Measurements from ENCODE around the gene CAP2. TPM values are rescaled to one million over a fixed set of nuclear protein-coding genes. Genes with fewer than 3 reads are reported as not detected.
A peak's percentile ranks its signal among the peaks of the same experiment; 100 is the strongest.
"Not testable (repeated sequence)": the region's sequence is repeated elsewhere in the genome, so short reads cannot be mapped to it uniquely, and the experiment has no call there.

Gene CAP2
- total and polyA plus RNA-seq, 11 donors = 61.3 to 187 (median 126) TPM

- Histone ChIP-seq H3K36me3 (peaks cover 0 to 27% (median 0%) of the 10 kb centered on the region in 9 donors), H3K4me3 (no peak overlapping the region), H3K27me3 (no peaks in the 10 kb centered on the region), H3K27ac (peak overlapping the region in 1 of 12 donors; percentile 24), H3K9me3 (peaks cover 0 to 4% (median 0%) of the 10 kb centered on the region in 12 donors), H3K4me1 (peaks cover 0 to 7% (median 0%) of the 10 kb centered on the region in 12 donors)
- DNase-seq (no peak), ATAC-seq (no peak)
- WGBS, 4 donors = 19 to 30% (median 25%) methylated on average over 1 of the region's 1 CpG
- no peak for TF ChIP-seq POLR2A (IDR thresholded peaks at IDR 0.05)
- TF ChIP-seq, protein P1, sequence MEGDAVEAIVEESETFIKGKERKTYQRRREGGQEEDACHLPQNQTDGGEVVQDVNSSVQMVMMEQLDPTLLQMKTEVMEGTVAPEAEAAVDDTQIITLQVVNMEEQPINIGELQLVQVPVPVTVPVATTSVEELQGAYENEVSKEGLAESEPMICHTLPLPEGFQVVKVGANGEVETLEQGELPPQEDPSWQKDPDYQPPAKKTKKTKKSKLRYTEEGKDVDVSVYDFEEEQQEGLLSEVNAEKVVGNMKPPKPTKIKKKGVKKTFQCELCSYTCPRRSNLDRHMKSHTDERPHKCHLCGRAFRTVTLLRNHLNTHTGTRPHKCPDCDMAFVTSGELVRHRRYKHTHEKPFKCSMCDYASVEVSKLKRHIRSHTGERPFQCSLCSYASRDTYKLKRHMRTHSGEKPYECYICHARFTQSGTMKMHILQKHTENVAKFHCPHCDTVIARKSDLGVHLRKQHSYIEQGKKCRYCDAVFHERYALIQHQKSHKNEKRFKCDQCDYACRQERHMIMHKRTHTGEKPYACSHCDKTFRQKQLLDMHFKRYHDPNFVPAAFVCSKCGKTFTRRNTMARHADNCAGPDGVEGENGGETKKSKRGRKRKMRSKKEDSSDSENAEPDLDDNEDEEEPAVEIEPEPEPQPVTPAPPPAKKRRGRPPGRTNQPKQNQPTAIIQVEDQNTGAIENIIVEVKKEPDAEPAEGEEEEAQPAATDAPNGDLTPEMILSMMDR (IDR thresholded peaks at IDR 0.05) = no peak
- intact Hi-C loops (cut with DNase I) = no loop called here
Observed at GRCh38 chr6:17527076-17527475, 133.7 kb downstream of the CAP2 start.

DNA sequence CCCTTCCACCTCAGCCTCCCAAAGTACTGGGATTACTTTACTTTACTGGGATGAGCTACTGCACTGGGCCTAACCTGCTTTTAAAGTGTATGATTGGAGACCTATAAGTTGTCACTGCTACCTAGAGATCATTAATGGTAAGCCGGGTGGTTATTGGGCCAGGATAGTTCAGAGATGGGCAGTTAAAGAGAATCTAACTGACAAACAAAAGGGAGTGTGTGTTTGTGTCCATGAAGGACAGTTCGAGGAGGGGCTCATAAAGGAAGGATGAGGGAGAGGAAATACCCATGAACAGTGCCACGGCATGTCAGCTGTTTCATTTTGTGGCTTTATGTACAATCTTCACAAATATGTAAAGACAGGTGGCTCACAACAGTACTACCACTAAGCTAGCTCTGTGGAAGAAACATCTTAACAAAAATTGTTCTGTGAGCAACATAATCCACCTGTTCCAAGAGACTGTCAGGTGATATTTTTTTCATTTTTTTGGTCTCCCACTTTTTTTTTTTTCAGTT is 137.0 kb downstream of the CAP2 start:
- Histone ChIP-seq H3K9me3 (no peaks in the 10 kb centered on the region), H3K27ac (no peak overlapping the region), H3K4me1 (peaks cover 0 to 7% (median 0%) of the 10 kb centered on the region in 12 donors), H3K4me3 (no peak overlapping the region), H3K36me3 (peaks cover 0 to 42% (median 4%) of the 10 kb centered on the region in 9 donors), H3K27me3 (no peaks in the 10 kb centered on the region)
- DNase-seq (no peak), ATAC-seq (no peak)
- intact Hi-C loops (cut with DNase I) = no loop called here
- WGBS, 4 donors = 62 to 83% (median 74%) methylated on average over 3 of the region's 3 CpGs
- TF ChIP-seq, protein P1 (IDR thresholded peaks at IDR 0.05) = no peak
- no peak for TF ChIP-seq POLR2A (IDR thresholded peaks at IDR 0.05)

- 78 to 92% (median 82%) methylated on average over 2 of the region's 2 CpGs for whole genome bisulfite sequencing, 4 donors
- no peak for ATAC-seq
Observed at GRCh38 chr6:17536586-17536985, 143.2 kb downstream of the CAP2 start.

GRCh38 chr6:17542243-17542642 is 148.8 kb downstream of the CAP2 start:
- Histone ChIP-seq H3K36me3 (peaks cover 0 to 65% (median 23%) of the 10 kb centered on the region in 9 donors), H3K27me3 (no peaks in the 10 kb centered on the region), H3K4me1 (no peaks in the 10 kb centered on the region), H3K4me3 (no peak overlapping the region), H3K9me3 (no peaks in the 10 kb centered on the region), H3K27ac (no peak overlapping the region)
- TF ChIP-seq, protein P1 (IDR thresholded peaks at IDR 0.05) = no peak
- TF ChIP-seq POLR2A (IDR thresholded peaks at IDR 0.05) = no peak
- DNase-seq = no peak
- ATAC-seq = no peak
- intact Hi-C loops (cut with DNase I) = no loop called here
- WGBS, 4 donors = 82 to 90% (median 89%) methylated on average over 3 of the region's 3 CpGs

More at GRCh38 chr6:17536586-17536985, 143.2 kb downstream of the CAP2 start:
- H3K36me3 ChIP-seq = peaks cover 0 to 49% (median 4%) of the 10 kb centered on the region in 9 donors
- DNase-seq = no peak
- H3K4me3 ChIP-seq = no peak overlapping the region
- H3K27ac ChIP-seq = no peak overlapping the region
- TF ChIP-seq, protein P1 (IDR thresholded peaks at IDR 0.05) = no peak
- TF ChIP-seq POLR2A (IDR thresholded peaks at IDR 0.05) = no peak
- intact Hi-C loops (cut with DNase I) = no loop called here
- no peaks in the 10 kb centered on the region for H3K9me3 ChIP-seq
- H3K27me3 ChIP-seq = no peaks in the 10 kb centered on the region
- no peaks in the 10 kb centered on the region for H3K4me1 ChIP-seq

DNA sequence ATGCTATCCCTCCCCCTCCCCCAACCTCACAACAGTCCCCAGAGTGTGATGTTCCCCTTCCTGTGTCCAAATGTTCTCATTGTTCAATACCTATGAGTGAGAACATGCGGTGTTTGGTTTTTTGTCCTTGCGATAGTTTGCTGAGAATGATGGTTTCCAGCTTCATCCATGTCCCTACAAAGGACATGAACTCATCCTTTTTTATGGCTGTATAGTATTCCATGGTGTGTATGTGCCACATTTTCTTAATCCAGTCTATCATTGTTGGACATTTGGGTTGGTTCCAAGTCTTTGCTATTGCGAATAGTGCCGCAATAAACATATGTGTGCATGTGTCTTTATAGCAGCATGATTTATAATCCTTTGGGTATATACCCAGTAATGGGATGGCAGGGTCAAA is 152.3 kb downstream of the CAP2 start:
- H3K4me1 ChIP-seq; H3K9me3 ChIP-seq; H3K4me3 ChIP-seq; intact Hi-C loops (cut with DNase I); ATAC-seq; DNase-seq; H3K27ac ChIP-seq; H3K27me3 ChIP-seq: not testable (repeated sequence)
- 89 to 100% (median 94%) methylated on average over 2 to 4 of the region's 4 CpGs for WGBS, 4 donors
- peaks cover 0 to 64% (median 15%) of the 10 kb centered on the region in 9 donors for H3K36me3 ChIP-seq
